ENCODE results near the gene AGRN.
"Not testable (repeated sequence)": the region's sequence is repeated elsewhere in the genome, so short reads cannot be mapped to it uniquely, and the experiment has no call there.

Gene AGRN

GRCh38 chr1:1091344-1092148 is 71.6 kb downstream of the AGRN start:
- DNase-seq (ENCODE audit: low read depth), result no peak
- no peak overlapping the region for H3K4me3 ChIP-seq (ENCODE audit: low read length)
- no peak for TF ChIP-seq CTCF (IDR thresholded peaks at IDR 0.05; ENCODE audit: insufficient read depth, low read depth, low read length, missing control alignments)

- TF ChIP-seq CTCF (IDR thresholded peaks at IDR 0.05; ENCODE audit: insufficient read depth, low read depth, low read length, missing control alignments), result no peak
- H3K4me3 ChIP-seq (ENCODE audit: low read length), result no peak overlapping the region
- no peak for DNase-seq (ENCODE audit: low read depth)
These were observed 72.4 kb downstream of the AGRN start for GRCh38 chr1:1092149-1092855.

- TF ChIP-seq CTCF (IDR thresholded peaks at IDR 0.05; ENCODE audit: insufficient read depth, low read depth, low read length, missing control alignments), result no peak
- DNase-seq (ENCODE audit: low read depth), result no peak
- no peak overlapping the region for H3K4me3 ChIP-seq (ENCODE audit: low read length)
These were observed 73.1 kb downstream of the AGRN start for GRCh38 chr1:1092894-1093609.

GRCh38 chr1:1093610-1093943 is 73.7 kb downstream of the AGRN start:
- H3K4me3 ChIP-seq (ENCODE audit: low read length), result no peak overlapping the region
- no peak for TF ChIP-seq CTCF (IDR thresholded peaks at IDR 0.05; ENCODE audit: insufficient read depth, low read depth, low read length, missing control alignments)
- DNase-seq (ENCODE audit: low read depth), result no peak

GRCh38 chr1:1094981-1095380 is 75.1 kb downstream of the AGRN start:
- DNase-seq (ENCODE audit: low read depth), result no peak
- H3K4me3 ChIP-seq (ENCODE audit: low read length), result no peak overlapping the region
- TF ChIP-seq CTCF (IDR thresholded peaks at IDR 0.05; ENCODE audit: insufficient read depth, low read depth, low read length, missing control alignments), result no peak

GRCh38 chr1:1096136-1096535 is 76.2 kb downstream of the AGRN start:
- not testable (repeated sequence) for H3K4me3 ChIP-seq (ENCODE audit: low read length); DNase-seq (ENCODE audit: low read depth)

GRCh38 chr1:1098681-1099421 is 78.9 kb downstream of the AGRN start:
- no peak for DNase-seq (ENCODE audit: low read depth)
- TF ChIP-seq CTCF (IDR thresholded peaks at IDR 0.05; ENCODE audit: insufficient read depth, low read depth, low read length, missing control alignments), result no peak
- H3K4me3 ChIP-seq (ENCODE audit: low read length), result no peak overlapping the region
